H1 (cell line): ENCODE data around the gene PEAK3. TPM values are rescaled to one million over a fixed set of nuclear protein-coding genes. Genes with fewer than 3 reads are reported as not detected.

Experiments
- CTCF ChIA-PET: fragments of 300-600 bp; sonication (Branson Sonifier 250); formaldehyde crosslinking; loops from one replicate; lab custom pipeline; 2021; ENCODE audit not compliant: partially characterized antibody; lab: Charles Lee
- POLR2A ChIA-PET: fragments of 300-600 bp; sonication (Branson Sonifier 250); formaldehyde crosslinking; loops from one replicate; lab custom pipeline; 2021; ENCODE audit warnings: inconsistent platforms; ENCODE audit not compliant: partially characterized antibody; lab: Charles Lee
- DNase-seq, 2 experiments: peaks; one replicate each; pipeline versions ENCODE4 v3.0.0 to v3.0.0-alpha.2; 2010 to 2022; ENCODE audit warnings: low spot score in 2 of 2, low read depth in 1 of 2, mixed read lengths in 1 of 2
- FAIRE-seq: peaks from 2 replicates; lab custom pipeline; 2011; peaks lifted over from hg19 to GRCh38; lab: Jason Lieb, UNC
- H2AFZ ChIP-seq: 2 replicates; pipeline ENCODE4 v1.8.1; 2012; ENCODE audit warnings: low read length, inconsistent platforms
- H2AK5ac ChIP-seq: 2 replicates; pipeline ENCODE4 v1.6.1; 2013; ENCODE audit warnings: low read depth, low read length
- H2BK120ac ChIP-seq: replicated peaks from 2 replicates; pipeline ENCODE3; 2013; ENCODE audit warnings: low read depth, low read length, inconsistent platforms
- H2BK12ac ChIP-seq: 2 replicates; pipeline ENCODE4 v1.6.1; 2013; ENCODE audit warnings: low read depth, low read length
- H2BK15ac ChIP-seq: 2 replicates; pipeline ENCODE4 v1.6.1; 2013; ENCODE audit warnings: low read length
- H2BK20ac ChIP-seq: 2 replicates; pipeline ENCODE4 v1.6.1; 2013; ENCODE audit warnings: low read length
- H2BK5ac ChIP-seq: 2 replicates; pipeline ENCODE4 v1.6.1; 2013; ENCODE audit warnings: low read depth, low read length
- H3K14ac ChIP-seq: 2 replicates; pipeline ENCODE4 v1.6.1; 2013; ENCODE audit warnings: inconsistent platforms; ENCODE audit not compliant: insufficient read length
- H3K18ac ChIP-seq: 2 replicates; pipeline ENCODE4 v1.6.1; 2013; ENCODE audit warnings: low read length; ENCODE audit errors: extremely low read depth
- H3K23ac ChIP-seq: 2 replicates; pipeline ENCODE4 v1.6.1; 2013; ENCODE audit warnings: inconsistent platforms; ENCODE audit not compliant: insufficient read length
- H3K23me2 ChIP-seq: 2 replicates; pipeline ENCODE4 v1.6.1; 2013; ENCODE audit warnings: low read depth, low read length
- H3K27ac ChIP-seq: 2 replicates; pipeline ENCODE4 v1.6.1; 2011; ENCODE audit warnings: low read depth, low read length, inconsistent platforms
- H3K27me3 ChIP-seq, 4 experiments: replicated peaks in 1 of 4; 1 replicate in 1 of 4; 2 replicates in 3 of 4; pipeline versions ENCODE4 v1.6.1 to v1.8.1; 2011 to 2013; ENCODE audit warnings: low read length in 3 of 4, mild to moderate bottlenecking in 3 of 4, inconsistent platforms in 2 of 4, mixed read lengths in 2 of 4, moderate library complexity in 1 of 4; ENCODE audit not compliant: control insufficient read depth in 3 of 4, insufficient read depth in 3 of 4; ENCODE audit errors: extremely low read depth in 1 of 4
- H3K36me3 ChIP-seq, 4 experiments: 2 replicates each; pipeline versions ENCODE4 v1.6.1 to v1.8.1; 2011 to 2013; ENCODE audit warnings: mild to moderate bottlenecking in 4 of 4, low read length in 3 of 4, moderate library complexity in 2 of 4, control low read depth in 1 of 4, inconsistent platforms in 1 of 4; ENCODE audit not compliant: insufficient read depth in 4 of 4, control insufficient read depth in 2 of 4
- H3K4ac ChIP-seq: replicated peaks from 2 replicates; pipeline ENCODE3; 2013; ENCODE audit warnings: low read length, low read depth, mixed read lengths, inconsistent platforms; ENCODE audit not compliant: insufficient read length
- H3K4me1 ChIP-seq, 4 experiments: replicated peaks in 1 of 4; 1 replicate in 1 of 4; 2 replicates in 3 of 4; pipeline versions ENCODE4 v1.6.1 to v1.8.1; 2011 to 2013; ENCODE audit warnings: low read length in 3 of 4, inconsistent platforms in 2 of 4, mixed read lengths in 1 of 4; ENCODE audit not compliant: insufficient read depth in 4 of 4, control insufficient read depth in 3 of 4
- H3K4me2 ChIP-seq, 2 experiments: 2 replicates each; pipeline versions ENCODE4 v1.6.1 to v1.8.1; 2011 to 2013; ENCODE audit warnings: low read depth in 2 of 2, low read length in 2 of 2, control low read depth in 1 of 2, inconsistent platforms in 1 of 2, mild to moderate bottlenecking in 1 of 2; ENCODE audit not compliant: insufficient read depth in 1 of 2
- H3K4me3 ChIP-seq, 4 experiments: fragments of 200-600, 300-600 bp in 1 of 4; sonication (generic), shearing (Covaris generic), sonication (Bioruptor Twin) in 1 of 4; 2 replicates each; pipeline versions ENCODE4 v1.5.1 to v1.8.1; 2011 to 2016; ENCODE audit warnings: low read length in 4 of 4, low read depth in 3 of 4, control low read depth in 2 of 4, inconsistent platforms in 2 of 4, mild to moderate bottlenecking in 2 of 4, mixed read lengths in 1 of 4, moderate library complexity in 1 of 4; ENCODE audit not compliant: insufficient read depth in 2 of 4; ENCODE audit errors: extremely low read depth in 1 of 4
- H3K56ac ChIP-seq: replicated peaks from 2 replicates; pipeline ENCODE3; 2013; ENCODE audit warnings: low read depth, mild to moderate bottlenecking, mixed read lengths, low read length, inconsistent platforms; ENCODE audit not compliant: insufficient read length
- H3K79me1 ChIP-seq: 2 replicates; pipeline ENCODE4 v1.6.1; 2013; ENCODE audit warnings: low read depth, low read length, control low read depth
- H3K79me2 ChIP-seq, 2 experiments: 2 replicates each; pipeline versions ENCODE4 v1.6.1 to v1.8.1; 2012 to 2013; ENCODE audit warnings: low read length in 2 of 2, mild to moderate bottlenecking in 2 of 2, inconsistent platforms in 1 of 2; ENCODE audit not compliant: insufficient read depth in 2 of 2, control insufficient read depth in 1 of 2
- H3K9ac ChIP-seq, 4 experiments: replicated peaks in 1 of 4; 1 replicate in 1 of 4; 2 replicates in 3 of 4; pipeline versions ENCODE4 v1.6.1 to v1.8.1; 2011 to 2013; ENCODE audit warnings: low read depth in 3 of 4, low read length in 3 of 4, control low read depth in 2 of 4, mild to moderate bottlenecking in 2 of 4, moderate library complexity in 2 of 4, inconsistent platforms in 1 of 4; ENCODE audit errors: extremely low read depth in 1 of 4
- H3K9me3 ChIP-seq, 2 experiments: 2 replicates each; pipeline versions ENCODE4 v1.6.1 to v1.8.1; 2012 to 2013; ENCODE audit warnings: mild to moderate bottlenecking in 2 of 2, moderate library complexity in 2 of 2, control low read depth in 1 of 2, inconsistent platforms in 1 of 2, low read depth in 1 of 2, low read length in 1 of 2, mixed read lengths in 1 of 2; ENCODE audit not compliant: insufficient read depth in 2 of 2
- H4K20me1 ChIP-seq, 2 experiments: replicated peaks in 1 of 2; 2 replicates each; pipeline versions ENCODE3 to v1.8.1; 2011 to 2013; ENCODE audit warnings: inconsistent platforms in 2 of 2, low read length in 2 of 2, mild to moderate bottlenecking in 1 of 2; ENCODE audit not compliant: insufficient read depth in 2 of 2, control insufficient read depth in 1 of 2
- H4K5ac ChIP-seq: 2 replicates; pipeline ENCODE4 v1.6.1; 2013; ENCODE audit warnings: low read length, low read depth, mixed read lengths, inconsistent platforms; ENCODE audit not compliant: insufficient read length
- H4K8ac ChIP-seq: 2 replicates; pipeline ENCODE4 v1.8.0; 2013; ENCODE audit warnings: mild to moderate bottlenecking, moderate library complexity, low read length, inconsistent platforms; ENCODE audit not compliant: insufficient read depth; ENCODE audit errors: extremely low read depth
- H4K91ac ChIP-seq: replicated peaks from 2 replicates; pipeline ENCODE3; 2013; ENCODE audit warnings: low read length, mixed read lengths, inconsistent platforms; ENCODE audit not compliant: insufficient read length
- WGBS, 2 experiments: shearing (Covaris generic) in 1 of 2; methylation state at CpG; one replicate each; pipeline versions ENCODE4 v1.1.6 to v1.1.7; 2013 to 2015; ENCODE audit warnings: low lambda C conversion rate in 2 of 2, mixed read lengths in 2 of 2, inconsistent platforms in 1 of 2, low coverage in 1 of 2, missing lambda C conversion rate in 1 of 2; ENCODE audit not compliant: insufficient replicate concordance in 2 of 2, insufficient coverage in 1 of 2, insufficient read length in 1 of 2; ENCODE audit errors: extremely low coverage in 1 of 2, missing lambda C conversion rate in 1 of 2; 5-methylcytosine and 5-hydroxymethylcytosine counted together
- polyA plus RNA-seq, 7 experiments: library from polyadenylated mRNA; depleted of rRNA in 3 of 7; stranded (reverse) in 5 of 7; unstranded in 2 of 7; fragments of >200 nt in 5 of 7; fragments of 200-250 nt in 2 of 7; gene quantifications; 1 replicate in 5 of 7; 2 replicates in 1 of 7; 4 replicates in 1 of 7; pipeline versions ENCODE4 v1.2.1 to v1.2.3, GENCODE V29; 2011 to 2013; ENCODE audit warnings: missing spikeins in 2 of 7, mixed read lengths in 2 of 7
- total RNA-seq: library from RNA; stranded (reverse); fragmentation: NEBNext Ultra II Directional; extraction: Animal tissue kit (Norgen Biotek cat#: 25700); gene quantifications from 2 replicates; pipeline ENCODE4 v1.2.1, GENCODE V29; 2021
- TF ChIP-seq, protein P1 (sequence below): IDR thresholded peaks from 2 replicates; pipeline ENCODE4 v1.6.1; 2011; ENCODE audit warnings: low read depth, mild to moderate bottlenecking, low read length; ENCODE audit not compliant: insufficient read depth

The PEAK3 gene
- total and polyA plus RNA-seq, 2 of the 8 experiments (the other 6 are each of a cell fraction or from before 2014, with no cell fraction given) = not detected

DNA sequence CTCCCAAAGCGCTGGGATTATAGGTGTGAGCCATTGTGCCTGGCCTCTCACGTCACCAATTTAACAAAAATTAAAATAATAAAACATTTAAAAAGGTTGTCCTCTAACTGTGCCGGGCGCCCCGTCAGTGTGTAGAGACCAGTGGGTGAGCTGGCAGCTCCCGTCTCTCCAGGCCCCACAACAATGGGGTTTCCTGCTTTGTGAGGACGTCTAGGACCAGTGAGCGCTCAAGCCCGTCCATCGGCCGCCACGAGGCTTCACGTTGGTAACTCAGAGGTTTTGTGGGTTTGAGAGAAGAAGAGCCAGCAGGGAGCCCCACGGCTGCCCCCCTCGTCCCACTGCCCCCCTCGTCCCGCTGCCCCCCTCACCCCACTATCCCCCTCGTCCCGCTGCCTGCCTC lies 41.7 kb upstream of the PEAK3 start:
- peaks cover 0 to 7% (median 0%) of the 10 kb centered on the region in 4 experiments; a peak in 2 of 7 replicates for H3K4me1 ChIP-seq
- H2BK120ac ChIP-seq = no peak overlapping the region
- H3K79me2 ChIP-seq = peaks cover 0 to 14% of the 10 kb centered on the region in 2 experiments; a peak in 2 of 4 replicates
- no peak for DNase-seq
- no peak overlapping the region for H2AK5ac ChIP-seq
- H3K14ac ChIP-seq = no peak overlapping the region
- no peak overlapping the region for H4K5ac ChIP-seq
- CTCF ChIA-PET = interaction anchor here (0.5 to 1.4 kb wide), 2 partner anchors 31 to 61 kb away, joined by 3 read pairs; no protein-coding TSS in a partner anchor
- no peak overlapping the region for H3K4ac ChIP-seq
- H2BK12ac ChIP-seq = no peak overlapping the region
- H3K79me1 ChIP-seq = peaks cover 3% of the 10 kb centered on the region; the same call in 1 of the 2 replicates
- peaks cover 3% of the 10 kb centered on the region; the same call in 1 of the 2 replicates for H3K23me2 ChIP-seq
- no peak overlapping the region for H2BK20ac ChIP-seq
- no peak overlapping the region for H2BK5ac ChIP-seq
- H3K23ac ChIP-seq = no peak overlapping the region
- H3K4me2 ChIP-seq = no peak overlapping the region
- H3K36me3 ChIP-seq = peaks cover 0 to 11% (median 6%) of the 10 kb centered on the region in 4 experiments; a peak in 6 of 8 replicates
- TF ChIP-seq, protein P1, sequence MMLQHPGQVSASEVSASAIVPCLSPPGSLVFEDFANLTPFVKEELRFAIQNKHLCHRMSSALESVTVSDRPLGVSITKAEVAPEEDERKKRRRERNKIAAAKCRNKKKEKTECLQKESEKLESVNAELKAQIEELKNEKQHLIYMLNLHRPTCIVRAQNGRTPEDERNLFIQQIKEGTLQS = no peak
- H2AFZ ChIP-seq = no peak overlapping the region
- no peak for FAIRE-seq
- WGBS, 2 experiments = 93% methylated on average over 13 of the region's 19 CpGs; no CpG with 5 or more reads in 1 of the 2 experiments
- no peak overlapping the region for H2BK15ac ChIP-seq
- no peak overlapping the region for H3K4me3 ChIP-seq
- POLR2A ChIA-PET = interaction anchor here (0.9 to 2.1 kb wide), 4 partner anchors 10 to 81 kb away, joined by 3 to 6 read pairs (median 6); no protein-coding TSS in a partner anchor
- H3K9ac ChIP-seq = no peak overlapping the region
- H4K91ac ChIP-seq = no peak overlapping the region
- no peak overlapping the region for H3K18ac ChIP-seq
- H3K27ac ChIP-seq = no peak overlapping the region
- H3K56ac ChIP-seq = no peak overlapping the region
- H4K20me1 ChIP-seq = peaks cover 0 to 6% of the 10 kb centered on the region in 2 experiments
- H4K8ac ChIP-seq = no peak overlapping the region
- no peaks in the 10 kb centered on the region for H3K27me3 ChIP-seq
- H3K9me3 ChIP-seq = no peaks in the 10 kb centered on the region
